ENCODE measurements around the gene TNS2. TPM values are rescaled to one million over a fixed set of nuclear protein-coding genes. Genes with fewer than 3 reads are reported as not detected.
"Not testable (repeated sequence)": the region's sequence is repeated elsewhere in the genome, so short reads cannot be mapped to it uniquely, and the experiment has no call there.

The TNS2 gene
- total RNA-seq, 2 donors from 2014 or later: 0.69 to 4.6 TPM

DNA sequence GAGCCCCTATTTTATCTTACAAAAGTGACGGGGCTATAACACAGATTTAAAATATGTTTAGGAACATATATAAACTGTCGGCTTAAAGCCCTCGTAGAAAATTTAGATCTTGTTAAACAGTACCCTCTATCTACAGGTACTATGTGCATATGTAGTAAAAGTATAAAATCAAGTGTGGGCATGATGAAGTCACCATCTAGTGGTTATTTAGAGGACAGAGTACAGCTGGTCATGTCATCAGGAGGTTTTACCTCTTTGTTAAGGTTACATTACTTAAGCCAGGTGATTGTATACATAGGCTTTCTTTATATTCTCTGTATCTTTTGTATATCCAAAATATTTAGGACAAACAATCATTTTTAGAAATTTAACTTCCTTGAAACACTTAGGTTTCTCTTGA is 18.2 kb upstream of the TNS2 start:
- peaks cover 99% of the 10 kb centered on the region for H3K36me3 Mint-ChIP-seq (ENCODE audit: low read depth)
- H3K4me1 Mint-ChIP-seq: peaks cover 24% of the 10 kb centered on the region
- H3K4me3 Mint-ChIP-seq: no peak overlapping the region
- no peaks in the 10 kb centered on the region for H3K27me3 Mint-ChIP-seq
- H3K27ac Mint-ChIP-seq: no peak overlapping the region
- no peaks in the 10 kb centered on the region for H3K9me3 Mint-ChIP-seq
- no peak for ATAC-seq (replicated peaks)

GRCh38 chr12:53033832-53034231 is 16.0 kb upstream of the TNS2 start:
- Mint-ChIP-seq H3K27ac (peak overlapping the region; percentile 41), H3K4me1 (peaks cover 27% of the 10 kb centered on the region), H3K36me3 (ENCODE audit: low read depth) (peaks cover 99% of the 10 kb centered on the region)
- not testable (repeated sequence) for H3K4me3 Mint-ChIP-seq; H3K27me3 Mint-ChIP-seq; ATAC-seq (replicated peaks); H3K9me3 Mint-ChIP-seq

GRCh38 chr12:53034459-53034858 is 15.4 kb upstream of the TNS2 start:
- Mint-ChIP-seq H3K27ac (peak overlapping the region; percentile 41), H3K9me3 (no peaks in the 10 kb centered on the region), H3K36me3 (ENCODE audit: low read depth) (peaks cover 99% of the 10 kb centered on the region), H3K4me3 (no peak overlapping the region), H3K27me3 (no peaks in the 10 kb centered on the region), H3K4me1 (peaks cover 30% of the 10 kb centered on the region)
- ATAC-seq (replicated peaks): no peak

GRCh38 chr12:53036802-53037201 is 13.1 kb upstream of the TNS2 start:
- peaks cover 24% of the 10 kb centered on the region for H3K4me1 Mint-ChIP-seq
- no peak overlapping the region for H3K27ac Mint-ChIP-seq
- ATAC-seq (replicated peaks): no peak
- H3K27me3 Mint-ChIP-seq: no peaks in the 10 kb centered on the region
- H3K4me3 Mint-ChIP-seq: no peak overlapping the region
- peaks cover 100% of the 10 kb centered on the region for H3K36me3 Mint-ChIP-seq (ENCODE audit: low read depth)
- no peaks in the 10 kb centered on the region for H3K9me3 Mint-ChIP-seq

GRCh38 chr12:53039851-53040250 is 10.0 kb upstream of the TNS2 start:
- no peak overlapping the region for H3K4me3 Mint-ChIP-seq
- peaks cover 80% of the 10 kb centered on the region for H3K36me3 Mint-ChIP-seq (ENCODE audit: low read depth)
- peaks cover 15% of the 10 kb centered on the region for H3K4me1 Mint-ChIP-seq
- ATAC-seq (replicated peaks): no peak
- H3K9me3 Mint-ChIP-seq: no peaks in the 10 kb centered on the region
- no peak overlapping the region for H3K27ac Mint-ChIP-seq
- H3K27me3 Mint-ChIP-seq: no peaks in the 10 kb centered on the region

DNA sequence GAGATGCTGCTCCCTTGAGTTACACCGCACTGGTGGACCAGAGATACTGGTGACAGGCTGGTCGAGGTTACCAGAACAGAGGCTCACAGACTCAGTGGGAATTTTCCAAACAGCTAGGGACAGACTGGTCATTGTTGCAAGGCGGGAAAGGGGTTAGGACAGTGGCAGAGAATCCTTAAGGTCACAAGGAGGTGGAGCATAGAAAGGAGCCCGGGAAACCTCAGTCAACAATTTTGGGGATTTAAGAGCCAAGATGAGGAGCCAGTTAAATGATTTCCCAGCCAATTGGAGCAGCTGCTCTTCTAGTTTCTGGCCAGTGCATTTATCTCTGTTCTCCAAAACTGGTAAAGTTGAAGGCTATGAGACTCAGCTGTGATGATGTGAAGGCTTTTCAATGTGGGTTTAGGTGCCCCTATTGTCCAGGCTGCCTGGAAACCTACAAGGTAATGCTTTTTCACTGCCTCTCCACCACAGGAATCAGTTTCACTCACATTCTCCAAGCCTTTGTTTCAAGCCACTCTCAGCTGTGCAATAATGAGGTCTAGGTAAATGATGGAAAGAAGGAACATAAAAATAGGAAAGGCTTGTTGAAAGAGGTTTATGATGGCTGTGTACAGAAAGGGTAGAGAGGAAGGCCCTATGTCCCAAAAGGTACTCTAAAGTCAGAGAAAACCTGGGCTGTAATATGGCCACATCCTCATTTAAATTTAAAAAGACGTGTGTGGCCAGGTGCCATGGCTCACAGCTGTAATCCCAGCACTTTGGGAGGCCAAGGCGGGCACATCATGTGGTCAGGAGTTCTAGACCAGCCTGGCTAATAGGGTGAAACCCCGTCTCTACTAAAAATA is 7.0 kb upstream of the TNS2 start:
- Mint-ChIP-seq H3K4me3 (no peak overlapping the region), H3K4me1 (peaks cover 11% of the 10 kb centered on the region), H3K27me3 (no peaks in the 10 kb centered on the region), H3K9me3 (no peaks in the 10 kb centered on the region), H3K36me3 (ENCODE audit: low read depth) (peaks cover 50% of the 10 kb centered on the region), H3K27ac (peak overlapping the region; percentile 15)
- no peak for ATAC-seq (replicated peaks)

GRCh38 chr12:53044052-53044581 is 5.7 kb upstream of the TNS2 start:
- Mint-ChIP-seq H3K4me3 (no peak overlapping the region), H3K27ac (no peak overlapping the region), H3K9me3 (no peaks in the 10 kb centered on the region), H3K36me3 (ENCODE audit: low read depth) (peaks cover 37% of the 10 kb centered on the region), H3K4me1 (peaks cover 10% of the 10 kb centered on the region), H3K27me3 (no peaks in the 10 kb centered on the region)
- no peak for ATAC-seq (replicated peaks)

DNA sequence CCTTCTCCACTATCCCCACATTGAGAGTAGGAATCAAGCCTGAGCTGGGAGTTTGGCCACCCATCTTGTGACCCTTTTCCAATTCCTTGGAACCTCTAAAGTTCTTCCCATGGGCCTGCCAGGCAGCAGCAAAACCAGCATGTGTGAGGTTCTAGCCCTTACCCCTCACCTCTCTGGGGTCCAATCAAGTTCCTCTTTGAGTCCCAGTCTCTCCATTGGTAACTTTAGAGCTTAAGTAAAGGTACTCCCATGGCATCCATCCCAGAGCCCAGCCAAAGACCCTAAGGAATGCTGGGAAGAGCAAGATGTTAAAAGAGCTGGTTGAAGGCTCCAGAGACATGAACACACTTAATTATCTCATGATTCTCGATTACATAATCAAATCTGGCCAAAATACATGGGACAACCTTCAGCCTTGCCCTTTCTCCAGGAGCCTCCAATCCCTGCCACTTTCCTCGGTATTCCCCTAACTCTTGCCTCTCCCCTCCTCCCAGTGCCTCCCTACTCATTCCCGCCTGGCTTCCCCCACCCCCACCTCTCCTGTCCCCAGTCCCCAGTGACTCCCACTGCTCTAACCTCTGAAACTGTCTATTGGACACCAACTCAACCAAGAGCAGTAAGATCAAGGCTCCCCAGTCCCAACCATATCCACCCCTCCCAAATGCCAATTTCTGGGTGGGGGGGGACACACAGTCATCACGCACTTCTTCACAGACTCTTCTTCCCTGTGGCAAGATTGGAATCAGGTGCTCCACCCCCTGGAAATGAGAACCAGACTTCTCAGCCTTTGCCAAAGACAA is 4.8 kb upstream of the TNS2 start:
- Mint-ChIP-seq H3K4me3 (peak overlapping the region; percentile 77), H3K9me3 (no peaks in the 10 kb centered on the region), H3K4me1 (peaks cover 13% of the 10 kb centered on the region)

DNA sequence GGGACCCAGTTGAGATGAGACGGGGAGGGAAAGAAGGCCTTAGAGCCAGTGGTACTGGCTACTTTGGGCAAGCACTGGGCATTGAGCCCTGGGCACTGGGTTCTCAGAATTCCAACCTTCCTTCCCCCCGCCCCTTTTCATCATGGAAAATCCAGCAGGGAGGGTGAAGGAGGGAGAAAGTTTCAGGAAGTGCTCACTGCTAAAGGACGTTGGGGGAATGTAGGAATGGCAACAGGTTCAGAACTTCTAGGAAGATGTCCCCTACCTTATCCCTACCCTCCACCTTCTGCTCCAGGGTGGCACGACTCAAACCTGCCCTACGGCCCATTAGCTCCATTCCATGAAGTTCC is 4.2 kb upstream of the TNS2 start:
- Mint-ChIP-seq H3K4me1 (peaks cover 13% of the 10 kb centered on the region), H3K36me3 (ENCODE audit: low read depth) (peaks cover 22% of the 10 kb centered on the region), H3K4me3 (peak overlapping the region; percentile 77), H3K27ac (peak overlapping the region; percentile 61), H3K27me3 (no peaks in the 10 kb centered on the region), H3K9me3 (no peaks in the 10 kb centered on the region)
- no peak for ATAC-seq (replicated peaks)

More for the DNA sequence above, 4.8 kb upstream of the TNS2 start:
- H3K27me3 Mint-ChIP-seq: no peaks in the 10 kb centered on the region
- ATAC-seq (replicated peaks): no peak
- H3K27ac Mint-ChIP-seq: no peak overlapping the region
- H3K36me3 Mint-ChIP-seq (ENCODE audit: low read depth): peaks cover 27% of the 10 kb centered on the region

- no peaks in the 10 kb centered on the region for H3K9me3 Mint-ChIP-seq
- no peaks in the 10 kb centered on the region for H3K27me3 Mint-ChIP-seq
- ATAC-seq (replicated peaks): peak; percentile 68
- H3K36me3 Mint-ChIP-seq (ENCODE audit: low read depth): peaks cover 11% of the 10 kb centered on the region
- H3K4me1 Mint-ChIP-seq: peaks cover 13% of the 10 kb centered on the region
- peak overlapping the region; percentile 77 for H3K4me3 Mint-ChIP-seq
- H3K27ac Mint-ChIP-seq: peak overlapping the region; percentile 61
These were observed 3.1 kb upstream of the TNS2 start for GRCh38 chr12:53046655-53047220.

DNA sequence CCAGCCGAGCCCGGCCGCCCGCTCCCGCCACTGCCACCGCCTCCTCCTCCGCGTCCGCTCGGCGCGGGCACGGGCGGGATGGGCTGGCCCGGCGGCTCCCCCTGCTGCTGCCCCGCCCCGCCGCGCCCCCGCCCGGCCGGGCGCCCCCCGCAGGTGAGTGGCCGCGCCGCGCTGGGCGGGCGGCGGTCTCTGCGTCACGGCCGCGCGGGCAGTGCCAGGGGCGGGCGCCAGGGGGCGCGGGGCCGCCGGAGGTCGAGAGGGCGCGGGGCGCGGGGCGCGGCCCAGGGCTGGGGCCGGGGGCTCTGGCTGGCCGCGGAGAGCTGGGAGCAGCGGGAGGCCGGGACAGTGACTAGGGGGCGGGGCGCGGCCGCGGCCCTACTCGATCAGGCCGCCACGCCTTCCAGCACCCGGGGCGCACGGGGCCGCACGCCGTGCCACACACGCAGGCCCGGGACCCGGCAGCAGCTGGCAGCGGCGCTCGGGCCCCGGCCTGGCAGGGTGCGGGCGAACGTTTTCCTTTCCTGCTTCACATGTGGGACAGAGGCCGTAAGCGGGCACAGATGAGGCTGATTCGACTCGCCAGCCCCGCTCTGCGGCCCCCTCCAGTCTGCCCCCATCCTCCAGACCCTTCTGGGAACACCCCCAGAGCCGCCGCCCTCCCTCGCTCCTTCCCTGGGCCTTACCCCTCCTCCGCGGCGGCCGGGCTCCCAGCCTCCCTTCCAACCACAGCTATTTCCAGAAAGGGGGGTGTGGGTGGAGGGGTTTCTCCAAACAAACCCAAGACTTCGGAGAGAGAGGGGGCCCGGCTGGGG is 2.4 kb upstream of the TNS2 start:
- Mint-ChIP-seq H3K27ac (peak overlapping the region; percentile 61), H3K27me3 (no peaks in the 10 kb centered on the region), H3K9me3 (no peaks in the 10 kb centered on the region), H3K36me3 (ENCODE audit: low read depth) (peaks cover 4% of the 10 kb centered on the region), H3K4me1 (peaks cover 13% of the 10 kb centered on the region), H3K4me3 (peak overlapping the region; percentile 77)
- ATAC-seq (replicated peaks): peak; percentile 77

- H3K36me3 Mint-ChIP-seq (ENCODE audit: low read depth): no peaks in the 10 kb centered on the region
- H3K27ac Mint-ChIP-seq: peak overlapping the region; percentile 61
- ATAC-seq (replicated peaks): no peak
- H3K9me3 Mint-ChIP-seq: no peaks in the 10 kb centered on the region
- peaks cover 13% of the 10 kb centered on the region for H3K4me1 Mint-ChIP-seq
- H3K4me3 Mint-ChIP-seq: peak overlapping the region; percentile 53
- no peaks in the 10 kb centered on the region for H3K27me3 Mint-ChIP-seq
These were observed 1.7 kb upstream of the TNS2 start for GRCh38 chr12:53048033-53048779.

- H3K9me3 Mint-ChIP-seq: no peaks in the 10 kb centered on the region
- no peaks in the 10 kb centered on the region for H3K36me3 Mint-ChIP-seq (ENCODE audit: low read depth)
- no peak for ATAC-seq (replicated peaks)
- no peaks in the 10 kb centered on the region for H3K27me3 Mint-ChIP-seq
- peaks cover 13% of the 10 kb centered on the region for H3K4me1 Mint-ChIP-seq
- H3K4me3 Mint-ChIP-seq: peak overlapping the region; percentile 53
- H3K27ac Mint-ChIP-seq: peak overlapping the region; percentile 61
These were observed 974 bp upstream of the TNS2 start for GRCh38 chr12:53048780-53049401.

Measured in activated T-helper 17 cell treated with anti-CD3 and anti-CD28 coated beads, Interleukin-2, amount 50 U/mL, for 72 hours (primary cell).